ENCODE measurements around the gene ASAH2. TPM values are rescaled to one million over a fixed set of nuclear protein-coding genes. Genes with fewer than 3 reads are reported as not detected.
A peak's percentile ranks its signal among the peaks of the same experiment; 100 is the strongest.

ASAH2 gene
- total and polyA plus RNA-seq, 2 of the 13 experiments (the other 11 are each of a cell fraction or from before 2014, with no cell fraction given), result 16.0 to 17.9 TPM

DNA sequence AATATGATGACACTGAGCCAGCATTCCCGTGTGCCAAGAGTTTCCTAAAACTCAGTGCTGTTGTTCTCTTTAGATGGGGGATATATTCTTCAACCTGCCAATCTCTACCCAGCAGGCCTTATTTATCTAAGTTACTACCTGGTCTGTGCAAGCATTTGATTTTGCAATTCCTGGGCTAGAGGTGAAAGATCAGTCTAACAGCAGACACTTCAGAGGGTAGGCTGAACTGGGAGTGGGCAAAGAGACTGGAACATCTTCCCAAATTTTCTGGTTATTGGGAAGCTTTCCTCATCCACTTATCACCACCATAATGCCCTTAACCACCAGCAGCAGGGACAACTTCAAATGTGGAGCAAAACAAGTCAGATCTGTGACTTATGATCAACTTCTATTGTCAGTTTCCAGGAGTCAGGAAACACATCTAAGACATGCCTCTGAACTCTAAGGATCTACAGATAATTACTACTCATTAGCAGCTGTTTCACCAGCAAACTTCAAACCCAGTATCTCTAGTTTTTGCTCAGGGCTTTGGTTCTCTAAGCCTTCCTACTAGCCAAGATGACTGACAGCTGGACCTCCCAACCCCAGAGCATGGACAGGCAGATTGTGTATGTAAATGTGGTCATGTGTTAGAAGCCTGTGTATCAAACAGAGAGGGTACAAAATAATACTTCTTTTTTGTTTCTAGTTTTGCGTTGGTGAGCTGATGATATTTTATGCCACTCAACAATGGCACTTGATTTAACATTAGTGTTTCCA lies 1.0 kb downstream of the ASAH2 start (continued):
- TF ChIP-seq ZNF503 (CRISPR knock-in tag; IDR thresholded peaks at IDR 0.05), result peak; percentile 26; the same call in 1 of the 2 replicates
- TF ChIP-seq IRF1 (CRISPR knock-in tag; IDR thresholded peaks at IDR 0.05; ENCODE audit: low read depth), result no peak
- peak; percentile 47; the same call in 1 of the 2 replicates for TF ChIP-seq HOXA3 (CRISPR knock-in tag; IDR thresholded peaks at IDR 0.05)
- TF ChIP-seq ZNF777 (CRISPR knock-in tag; IDR thresholded peaks at IDR 0.05), result no peak
- no peak for TF ChIP-seq KLF6 (CRISPR knock-in tag; IDR thresholded peaks at IDR 0.05)
- no peak for TF ChIP-seq NCOA1 (CRISPR knock-in tag; IDR thresholded peaks at IDR 0.05)
- TF ChIP-seq ZNF839 (CRISPR knock-in tag; IDR thresholded peaks at IDR 0.05; ENCODE audit: borderline replicate concordance), result no peak
- TF ChIP-seq KDM5A (IDR thresholded peaks at IDR 0.05; ENCODE audit: borderline replicate concordance, low read length), result no peak
- TF ChIP-seq U2AF2 (IDR thresholded peaks at IDR 0.05; ENCODE audit: low read depth, low read length), result no peak
- TF ChIP-seq HOMEZ (CRISPR knock-in tag; IDR thresholded peaks at IDR 0.05; ENCODE audit: low read depth), result peak; percentile 43; the same call in 1 of the 2 replicates
- no peak for TF ChIP-seq NKX3-1 (CRISPR knock-in tag; IDR thresholded peaks at IDR 0.05)
- no peak for TF ChIP-seq ZNF598 (CRISPR knock-in tag; IDR thresholded peaks at IDR 0.05; ENCODE audit: borderline replicate concordance)
- TF ChIP-seq REXO4 (CRISPR knock-in tag; IDR thresholded peaks at IDR 0.05; ENCODE audit: borderline replicate concordance), result no peak
- no peak for TF ChIP-seq KLF12 (CRISPR knock-in tag; IDR thresholded peaks at IDR 0.05; ENCODE audit: borderline replicate concordance)
- TF ChIP-seq, protein P1, sequence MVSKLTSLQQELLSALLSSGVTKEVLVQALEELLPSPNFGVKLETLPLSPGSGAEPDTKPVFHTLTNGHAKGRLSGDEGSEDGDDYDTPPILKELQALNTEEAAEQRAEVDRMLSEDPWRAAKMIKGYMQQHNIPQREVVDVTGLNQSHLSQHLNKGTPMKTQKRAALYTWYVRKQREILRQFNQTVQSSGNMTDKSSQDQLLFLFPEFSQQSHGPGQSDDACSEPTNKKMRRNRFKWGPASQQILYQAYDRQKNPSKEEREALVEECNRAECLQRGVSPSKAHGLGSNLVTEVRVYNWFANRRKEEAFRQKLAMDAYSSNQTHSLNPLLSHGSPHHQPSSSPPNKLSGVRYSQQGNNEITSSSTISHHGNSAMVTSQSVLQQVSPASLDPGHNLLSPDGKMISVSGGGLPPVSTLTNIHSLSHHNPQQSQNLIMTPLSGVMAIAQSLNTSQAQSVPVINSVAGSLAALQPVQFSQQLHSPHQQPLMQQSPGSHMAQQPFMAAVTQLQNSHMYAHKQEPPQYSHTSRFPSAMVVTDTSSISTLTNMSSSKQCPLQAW (CRISPR knock-in tag; IDR thresholded peaks at IDR 0.05), result no peak
- TF ChIP-seq ZHX1 (CRISPR knock-in tag; IDR thresholded peaks at IDR 0.05; ENCODE audit: low read depth), result no peak
- no peak for TF ChIP-seq RBM22 (optimal IDR thresholded peaks at IDR 0.05; ENCODE audit: low read length)
- TF ChIP-seq ZC3H4 (CRISPR knock-in tag; IDR thresholded peaks at IDR 0.05; ENCODE audit: borderline replicate concordance), result no peak
- no peak for TF ChIP-seq CBX5 (CRISPR knock-in tag; IDR thresholded peaks at IDR 0.05; ENCODE audit: borderline replicate concordance)

Measured in HepG2 (cell line).